ENCODE measurements around the gene NDUFB8.

The NDUFB8 gene

GRCh38 chr10:100554902-100555301 is 25.2 kb upstream of the NDUFB8 start:
- Histone ChIP-seq H3K9me3 (no peaks in the 10 kb centered on the region), H3K27ac (no peak overlapping the region), H3K27me3 (no peaks in the 10 kb centered on the region), H3K36me3 (peaks cover 90% of the 10 kb centered on the region), H3K4me3 (ENCODE audit: low read depth in 1 of 2, low read length in 1 of 2) (no peak overlapping the region), H3K4me1 (ENCODE audit: control insufficient read depth in 1 of 2, insufficient read depth in 1 of 2, low read depth in 1 of 2, low read length in 1 of 2) (no peaks in the 10 kb centered on the region)
- TF ChIP-seq CTCF (IDR thresholded peaks at IDR 0.05), result no peak

GRCh38 chr10:100553929-100554328 is 24.3 kb upstream of the NDUFB8 start:
- H3K4me1 ChIP-seq (ENCODE audit: control insufficient read depth in 1 of 2, insufficient read depth in 1 of 2, low read depth in 1 of 2, low read length in 1 of 2), result no peaks in the 10 kb centered on the region
- H3K27ac ChIP-seq, result no peak overlapping the region
- TF ChIP-seq CTCF (IDR thresholded peaks at IDR 0.05), result no peak
- peaks cover 90% of the 10 kb centered on the region for H3K36me3 ChIP-seq
- H3K4me3 ChIP-seq (ENCODE audit: low read depth in 1 of 2, low read length in 1 of 2), result no peak overlapping the region
- no peaks in the 10 kb centered on the region for H3K27me3 ChIP-seq
- H3K9me3 ChIP-seq, result no peaks in the 10 kb centered on the region

- no peak overlapping the region for H3K27ac ChIP-seq
- H3K27me3 ChIP-seq, result no peaks in the 10 kb centered on the region
- TF ChIP-seq CTCF (IDR thresholded peaks at IDR 0.05), result no peak
- no peaks in the 10 kb centered on the region for H3K4me1 ChIP-seq (ENCODE audit: control insufficient read depth in 1 of 2, insufficient read depth in 1 of 2, low read depth in 1 of 2, low read length in 1 of 2)
- no peaks in the 10 kb centered on the region for H3K9me3 ChIP-seq
- H3K4me3 ChIP-seq (ENCODE audit: low read depth in 1 of 2, low read length in 1 of 2), result no peak overlapping the region
- H3K36me3 ChIP-seq, result peaks cover 92% of the 10 kb centered on the region
Observed at GRCh38 chr10:100551738-100552137, 22.1 kb upstream of the NDUFB8 start.

- Histone ChIP-seq H3K36me3 (peaks cover 92% of the 10 kb centered on the region), H3K4me1 (ENCODE audit: control insufficient read depth in 1 of 2, insufficient read depth in 1 of 2, low read depth in 1 of 2, low read length in 1 of 2) (no peaks in the 10 kb centered on the region)
- no peak for TF ChIP-seq CTCF (IDR thresholded peaks at IDR 0.05)
Observed at GRCh38 chr10:100551196-100551595, 21.5 kb upstream of the NDUFB8 start.

DNA sequence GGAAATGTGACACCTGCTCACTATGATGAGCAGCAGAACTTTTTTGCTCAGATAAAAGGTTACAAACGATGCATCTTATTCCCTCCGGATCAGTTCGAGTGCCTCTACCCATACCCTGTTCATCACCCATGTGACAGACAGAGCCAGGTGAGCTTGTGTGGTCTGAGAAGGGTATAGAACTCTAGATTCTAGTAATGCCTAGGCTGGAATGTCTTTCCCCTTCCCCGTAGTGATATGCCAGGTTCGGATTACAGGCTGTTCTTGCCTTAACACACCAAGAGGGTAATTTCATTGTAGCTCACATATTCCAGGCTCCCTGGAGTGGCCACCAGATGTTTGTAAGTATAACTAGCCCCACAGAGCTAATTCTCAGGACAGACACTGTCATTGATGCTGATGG is 15.3 kb upstream of the NDUFB8 start:
- no peak overlapping the region for H3K4me3 ChIP-seq (ENCODE audit: low read depth in 1 of 2, low read length in 1 of 2)
- peaks cover 99% of the 10 kb centered on the region for H3K36me3 ChIP-seq
- no peak for TF ChIP-seq CTCF (IDR thresholded peaks at IDR 0.05)
- H3K27ac ChIP-seq, result no peak overlapping the region
- H3K27me3 ChIP-seq, result no peaks in the 10 kb centered on the region
- H3K9me3 ChIP-seq, result no peaks in the 10 kb centered on the region
- no peaks in the 10 kb centered on the region for H3K4me1 ChIP-seq (ENCODE audit: control insufficient read depth in 1 of 2, insufficient read depth in 1 of 2, low read depth in 1 of 2, low read length in 1 of 2)

More at GRCh38 chr10:100551196-100551595, 21.5 kb upstream of the NDUFB8 start:
- Histone ChIP-seq H3K27me3 (no peaks in the 10 kb centered on the region), H3K27ac (no peak overlapping the region), H3K4me3 (ENCODE audit: low read depth in 1 of 2, low read length in 1 of 2) (no peak overlapping the region), H3K9me3 (no peaks in the 10 kb centered on the region)

GRCh38 chr10:100537475-100537874 is 7.8 kb upstream of the NDUFB8 start:
- no peak overlapping the region for H3K4me3 ChIP-seq (ENCODE audit: low read depth in 1 of 2, low read length in 1 of 2)
- H3K27ac ChIP-seq, result no peak overlapping the region
- TF ChIP-seq CTCF (IDR thresholded peaks at IDR 0.05), result no peak
- H3K36me3 ChIP-seq, result peaks cover 50% of the 10 kb centered on the region
- H3K27me3 ChIP-seq, result no peaks in the 10 kb centered on the region
- peaks cover 23 to 27% of the 10 kb centered on the region in 2 experiments for H3K4me1 ChIP-seq (ENCODE audit: control insufficient read depth in 1 of 2, insufficient read depth in 1 of 2, low read depth in 1 of 2, low read length in 1 of 2)
- no peaks in the 10 kb centered on the region for H3K9me3 ChIP-seq

Measured in neutrophil (primary cell).